ENCODE data around the gene BIVM. TPM values are rescaled to one million over a fixed set of nuclear protein-coding genes. Genes with fewer than 3 reads are reported as not detected.

The BIVM gene
- total and polyA plus RNA-seq, 2 of the 4 experiments (the other 2 are of a cell fraction), result 7.2 to 12.2 TPM

GRCh38 chr13:102825921-102826706 lies 27.2 kb downstream of the BIVM start:
- no CpG with 5 or more reads among the region's 8 CpGs for WGBS, 2 experiments (ENCODE audit: extremely low coverage in 2 of 2, insufficient read length in 1 of 2)
- H3K14ac ChIP-seq (replicated peaks; ENCODE audit: low read depth, low read length), result peak overlapping the region; percentile 95
- H3K9me3 ChIP-seq (ENCODE audit: control insufficient read depth, insufficient read depth, low read length), result no peaks in the 10 kb centered on the region
- peak overlapping the region; percentile 98 for H2BK5ac ChIP-seq (ENCODE audit: low read depth, low read length, poor library complexity, severe bottlenecking)
- no peak for TF ChIP-seq CHD1 (IDR thresholded peaks at IDR 0.05; ENCODE audit: low read depth, low read length)
- no peak for TF ChIP-seq NFE2L2 (IDR thresholded peaks at IDR 0.05; ENCODE audit: low read depth, low read length)
- peak; percentile 29; the same call in 1 of the 2 replicates for TF ChIP-seq FOS (IDR thresholded peaks at IDR 0.05; ENCODE audit: low read depth, low read length)
- no peak for TF ChIP-seq USF2 (IDR thresholded peaks at IDR 0.05; ENCODE audit: low read depth, low read length)
- TF ChIP-seq CEBPB (IDR thresholded peaks at IDR 0.05; ENCODE audit: low read depth, low read length), result peak; percentile 87
- peak overlapping the region; percentile 74 for H3K18ac ChIP-seq (ENCODE audit: low read depth, low read length)
- H3K56ac ChIP-seq (ENCODE audit: extremely low read depth, insufficient read depth, low read length), result peak overlapping the region; percentile 90
- intact Hi-C loops (cut with micrococcal nuclease) (no loop called here), dilution Hi-C loops (cut with HindIII; ENCODE audit: low sequenced_read_pairs, unreplicated experiment) (no loop called here), in situ Hi-C loops (cut with MboI; ENCODE audit: low sequenced_read_pairs) (no loop called here)
- ChIA-PET POLR2A (ENCODE audit: unreplicated experiment) (interaction anchor here (0.7 kb wide), 1 partner anchor 41 kb away, joined by 3 read pairs; no protein-coding TSS in a partner anchor), CTCF (interaction anchor here (1.2 to 1.6 kb wide), 2 partner anchors 175 to 241 kb away, joined by 3 read pairs; no protein-coding TSS in a partner anchor)
- peak overlapping the region; percentile 95 for H2BK20ac ChIP-seq (ENCODE audit: low read depth, low read length)
- H4K20me1 ChIP-seq (ENCODE audit: insufficient read depth, low read length), result no peaks in the 10 kb centered on the region
- peak overlapping the region; percentile 96 for H4K91ac ChIP-seq (ENCODE audit: insufficient read depth, low read depth, low read length)
- peaks cover 17% of the 10 kb centered on the region for H3K36me3 ChIP-seq (ENCODE audit: control insufficient read depth, insufficient read depth, low read length)
- H4K8ac ChIP-seq (ENCODE audit: low read depth in 2 of 2, low read length in 2 of 2), result peak overlapping the region; percentile 30 to 93
- ATAC-seq (ENCODE audit: low read depth), result peak; percentile 89
- H3K4ac ChIP-seq (ENCODE audit: low read depth, low read length), result peak overlapping the region; percentile 97
- H2AK5ac ChIP-seq (ENCODE audit: low read depth, low read length), result peak overlapping the region; percentile 87
- H3K9me1 ChIP-seq (ENCODE audit: insufficient read depth, low read length), result peaks cover 8% of the 10 kb centered on the region; the same call in 1 of the 2 replicates
- H3K4me3 ChIP-seq (ENCODE audit: insufficient read depth, low read depth, low read length), result peak overlapping the region; percentile 42
- H2AFZ ChIP-seq (replicated peaks; ENCODE audit: low read length, poor library complexity), result peak overlapping the region; percentile 90
- H3K9ac ChIP-seq (ENCODE audit: low read depth, low read length), result peak overlapping the region; percentile 55
- H2AK9ac ChIP-seq (replicated peaks; ENCODE audit: low read depth, low read length, poor library complexity), result peak overlapping the region; percentile 98
- peak overlapping the region; percentile 72 for H4K5ac ChIP-seq (ENCODE audit: low read depth, low read length)
- peak overlapping the region; percentile 88 for H3K27ac ChIP-seq (ENCODE audit: insufficient read depth, low read length)
- H2BK15ac ChIP-seq (ENCODE audit: low read depth, low read length), result peak overlapping the region; percentile 94
- H3K23ac ChIP-seq (ENCODE audit: low read depth, low read length), result peak overlapping the region; percentile 94
- peaks cover 5% of the 10 kb centered on the region for H3K4me1 ChIP-seq (ENCODE audit: control insufficient read depth, insufficient read depth, low read length)
- peak overlapping the region; percentile 87 for H3K4me2 ChIP-seq (ENCODE audit: low read depth, low read length)
- H2BK120ac ChIP-seq (ENCODE audit: low read depth, low read length), result peak overlapping the region; percentile 97
- H3K79me1 ChIP-seq (ENCODE audit: low read depth in 1 of 2, low read length in 2 of 2), result peaks cover 8 to 23% of the 10 kb centered on the region in 2 experiments
- no peaks in the 10 kb centered on the region for H3K27me3 ChIP-seq (ENCODE audit: control insufficient read depth, insufficient read depth, low read length)
- BruUV-seq (replicated peaks), result no TSS peak
- peak; percentile 93 for DNase-seq
